GM06990 (cell line): ENCODE data around the gene ZNF205.
"Not testable (repeated sequence)": the region's sequence is repeated elsewhere in the genome, so short reads cannot be mapped to it uniquely, and the experiment has no call there.

Experiments
- DNase-seq: peaks from one replicate; pipeline ENCODE4 v3.0.0-alpha.2; 2011; ENCODE audit not compliant: insufficient read length; ENCODE audit errors: extremely low read depth
- H3K27me3 ChIP-seq: replicated peaks from 2 replicates; pipeline ENCODE4 v1.6.0; 2011; ENCODE audit warnings: low read length; ENCODE audit not compliant: control insufficient read depth, insufficient read depth
- H3K36me3 ChIP-seq: 2 replicates; pipeline ENCODE4 v1.5.1; 2011; ENCODE audit warnings: low read length; ENCODE audit not compliant: control insufficient read depth, insufficient read depth
- H3K4me3 ChIP-seq: replicated peaks from 2 replicates; pipeline ENCODE4 v1.5.1; 2011; ENCODE audit warnings: low read depth, mild to moderate bottlenecking, control low read depth, low read length
- TF ChIP-seq, protein P1 (sequence below): IDR thresholded peaks from 2 replicates; pipeline ENCODE4 v1.5.1; 2011; ENCODE audit warnings: low read length, control low read depth, mild to moderate bottlenecking, inconsistent platforms; ENCODE audit not compliant: insufficient read depth, poor library complexity, severe bottlenecking

Gene ZNF205

DNA sequence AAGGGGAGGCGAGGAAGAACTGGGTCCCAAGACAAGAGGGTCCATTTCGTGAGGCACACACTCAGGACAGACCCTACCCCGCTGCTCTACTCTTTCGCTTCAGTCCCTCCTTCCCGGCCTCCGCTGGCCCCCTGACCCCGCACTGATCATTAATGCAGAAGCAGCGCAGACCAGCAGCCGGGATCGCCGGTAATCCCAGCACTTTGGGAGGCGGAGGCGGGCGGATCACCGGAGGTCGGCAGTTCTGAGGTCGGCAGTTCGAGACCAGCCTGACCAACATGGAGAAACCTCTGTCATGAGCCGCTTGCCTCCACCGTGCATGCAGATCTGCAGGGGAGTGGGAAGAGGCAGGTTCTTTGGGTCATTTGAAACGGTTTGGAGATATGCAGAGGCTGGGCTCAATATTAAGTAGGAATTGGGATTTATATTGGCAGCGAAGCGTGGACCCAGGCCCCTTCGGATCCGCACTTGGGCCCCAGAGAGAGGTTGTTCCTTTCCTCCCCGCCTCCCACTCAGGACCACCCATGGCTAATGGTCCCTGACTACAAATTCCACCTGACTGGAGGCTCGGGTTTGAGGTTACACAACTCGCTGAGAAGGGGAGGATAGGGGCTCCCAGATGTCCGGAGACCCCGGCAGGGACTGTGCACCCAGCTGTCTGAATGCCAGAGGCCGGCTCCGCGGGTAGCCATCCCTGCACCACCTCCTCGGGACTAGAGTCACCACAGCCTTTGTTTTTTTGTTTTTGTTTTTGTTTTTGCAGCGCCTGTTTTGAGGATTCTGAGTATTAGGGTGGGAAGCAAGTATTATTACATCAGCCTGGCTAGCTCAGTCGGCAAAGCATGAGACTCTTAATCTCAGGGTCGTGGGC lies 52.0 kb downstream of the ZNF205 start:
- no peak for DNase-seq
- TF ChIP-seq, protein P1, sequence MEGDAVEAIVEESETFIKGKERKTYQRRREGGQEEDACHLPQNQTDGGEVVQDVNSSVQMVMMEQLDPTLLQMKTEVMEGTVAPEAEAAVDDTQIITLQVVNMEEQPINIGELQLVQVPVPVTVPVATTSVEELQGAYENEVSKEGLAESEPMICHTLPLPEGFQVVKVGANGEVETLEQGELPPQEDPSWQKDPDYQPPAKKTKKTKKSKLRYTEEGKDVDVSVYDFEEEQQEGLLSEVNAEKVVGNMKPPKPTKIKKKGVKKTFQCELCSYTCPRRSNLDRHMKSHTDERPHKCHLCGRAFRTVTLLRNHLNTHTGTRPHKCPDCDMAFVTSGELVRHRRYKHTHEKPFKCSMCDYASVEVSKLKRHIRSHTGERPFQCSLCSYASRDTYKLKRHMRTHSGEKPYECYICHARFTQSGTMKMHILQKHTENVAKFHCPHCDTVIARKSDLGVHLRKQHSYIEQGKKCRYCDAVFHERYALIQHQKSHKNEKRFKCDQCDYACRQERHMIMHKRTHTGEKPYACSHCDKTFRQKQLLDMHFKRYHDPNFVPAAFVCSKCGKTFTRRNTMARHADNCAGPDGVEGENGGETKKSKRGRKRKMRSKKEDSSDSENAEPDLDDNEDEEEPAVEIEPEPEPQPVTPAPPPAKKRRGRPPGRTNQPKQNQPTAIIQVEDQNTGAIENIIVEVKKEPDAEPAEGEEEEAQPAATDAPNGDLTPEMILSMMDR: no peak
- Histone ChIP-seq H3K4me3 (no peak overlapping the region), H3K27me3 (no peaks in the 10 kb centered on the region), H3K36me3 (no peaks in the 10 kb centered on the region)

DNA sequence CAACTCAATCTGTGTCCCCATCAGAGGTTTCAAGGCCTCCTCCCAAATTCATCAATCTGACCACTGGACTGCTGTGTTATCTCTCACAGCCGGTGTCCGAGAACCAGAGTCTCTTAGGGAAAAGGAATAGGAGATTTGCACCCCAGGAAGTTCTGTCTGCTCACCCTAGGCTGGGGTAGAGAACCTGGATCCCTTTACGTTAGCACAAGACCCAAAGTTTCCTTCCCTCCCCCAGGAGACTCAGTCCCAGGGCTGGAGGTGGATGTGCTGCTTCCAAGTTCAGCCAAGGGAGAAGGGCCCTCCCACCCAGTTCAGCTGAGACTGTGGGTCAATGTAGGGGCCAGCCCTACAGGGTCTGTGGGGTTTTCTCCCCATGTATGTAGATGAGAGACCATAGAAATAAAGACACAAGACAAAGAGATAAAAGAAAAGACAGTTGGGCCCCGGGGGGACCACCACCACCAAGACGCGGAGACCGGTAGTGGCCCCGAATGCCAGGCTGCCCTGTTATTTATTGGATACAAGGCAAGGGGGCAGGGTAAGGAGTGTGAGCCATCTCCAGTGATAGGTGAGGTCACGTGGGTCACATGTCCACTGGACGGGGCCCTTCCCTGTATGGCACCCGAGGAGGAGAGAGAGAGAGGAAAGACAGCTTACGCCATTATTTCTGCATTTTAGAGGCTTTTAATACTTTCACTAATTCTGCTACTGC lies 52.9 kb downstream of the ZNF205 start:
- no peaks in the 10 kb centered on the region for H3K27me3 ChIP-seq
- no peaks in the 10 kb centered on the region for H3K36me3 ChIP-seq
- H3K4me3 ChIP-seq: no peak overlapping the region; the same call in 1 of the 2 replicates
- no peak for DNase-seq
- TF ChIP-seq, protein P1: no peak

- Histone ChIP-seq H3K27me3 (no peaks in the 10 kb centered on the region), H3K4me3 (no peak overlapping the region), H3K36me3 (no peaks in the 10 kb centered on the region)
- TF ChIP-seq, protein P1: no peak
- no peak for DNase-seq
Observed at GRCh38 chr16:3166505-3166886, 54.1 kb downstream of the ZNF205 start.

- H3K4me3 ChIP-seq, DNase-seq, H3K36me3 ChIP-seq, H3K27me3 ChIP-seq: not testable (repeated sequence)
Observed at GRCh38 chr16:3168729-3169128, 56.3 kb downstream of the ZNF205 start.
